ENCODE measurements around the gene PRR12. TPM values are rescaled to one million over a fixed set of nuclear protein-coding genes. Genes with fewer than 3 reads are reported as not detected.
A peak's percentile ranks its signal among the peaks of the same experiment; 100 is the strongest.

Gene PRR12
- polyA plus RNA-seq, 3 donors, result 0.04 to 3.3 (median 0.11) TPM

GRCh38 chr19:49613374-49613773 is 22.4 kb downstream of the PRR12 start:
- no peak overlapping the region for H2AFZ ChIP-seq (ENCODE audit: insufficient read depth, low read depth, low read length, poor library complexity, severe bottlenecking)
- DNase-seq, result no peak
- H3K27ac Mint-ChIP-seq, result peak overlapping the region in 5 of 7 donors; percentile 77 to 89 (median 86)
- peak overlapping the region; percentile 15 for H3K9ac ChIP-seq (ENCODE audit: insufficient read depth, low read length, poor library complexity, severe bottlenecking)
- WGBS (ENCODE audit: insufficient coverage), result 90% methylated on average over 4 of the region's 4 CpGs
- peaks cover 51 to 76% of the 10 kb centered on the region in 2 donors for H3K36me3 ChIP-seq (replicated peaks in 1 of 2; ENCODE audit: control insufficient read depth in 1 of 2, insufficient read depth in 2 of 2, low read length in 2 of 2)
- peak overlapping the region in 1 of 2 donors; percentile 67 for H3K27ac ChIP-seq (ENCODE audit: low read depth in 1 of 2, low read length in 2 of 2)
- H3K36me3 Mint-ChIP-seq, result peaks cover 52 to 79% of the 10 kb centered on the region in 2 donors
- H3K9me3 Mint-ChIP-seq, result peaks cover 0 to 6% (median 0%) of the 10 kb centered on the region in 7 donors
- no peak overlapping the region for H3K4me3 Mint-ChIP-seq
- H4K20me1 ChIP-seq (ENCODE audit: insufficient read depth, low read length), result peaks cover 78% of the 10 kb centered on the region
- H3K27me3 Mint-ChIP-seq (ENCODE audit: low read depth in 3 of 3), result no peaks in the 10 kb centered on the region
- H3K4me2 ChIP-seq (replicated peaks; ENCODE audit: extremely low read depth, low read length, poor library complexity, severe bottlenecking), result no peak overlapping the region
- H3K4me1 ChIP-seq (ENCODE audit: control insufficient read depth in 1 of 2, insufficient read depth in 2 of 2, low read length in 2 of 2), result peaks cover 5 to 19% of the 10 kb centered on the region in 2 donors
- peaks cover 18% of the 10 kb centered on the region for H3K4me1 Mint-ChIP-seq
- intact Hi-C loops (cut with micrococcal nuclease), result no loop called here
- TF ChIP-seq, protein P1, sequence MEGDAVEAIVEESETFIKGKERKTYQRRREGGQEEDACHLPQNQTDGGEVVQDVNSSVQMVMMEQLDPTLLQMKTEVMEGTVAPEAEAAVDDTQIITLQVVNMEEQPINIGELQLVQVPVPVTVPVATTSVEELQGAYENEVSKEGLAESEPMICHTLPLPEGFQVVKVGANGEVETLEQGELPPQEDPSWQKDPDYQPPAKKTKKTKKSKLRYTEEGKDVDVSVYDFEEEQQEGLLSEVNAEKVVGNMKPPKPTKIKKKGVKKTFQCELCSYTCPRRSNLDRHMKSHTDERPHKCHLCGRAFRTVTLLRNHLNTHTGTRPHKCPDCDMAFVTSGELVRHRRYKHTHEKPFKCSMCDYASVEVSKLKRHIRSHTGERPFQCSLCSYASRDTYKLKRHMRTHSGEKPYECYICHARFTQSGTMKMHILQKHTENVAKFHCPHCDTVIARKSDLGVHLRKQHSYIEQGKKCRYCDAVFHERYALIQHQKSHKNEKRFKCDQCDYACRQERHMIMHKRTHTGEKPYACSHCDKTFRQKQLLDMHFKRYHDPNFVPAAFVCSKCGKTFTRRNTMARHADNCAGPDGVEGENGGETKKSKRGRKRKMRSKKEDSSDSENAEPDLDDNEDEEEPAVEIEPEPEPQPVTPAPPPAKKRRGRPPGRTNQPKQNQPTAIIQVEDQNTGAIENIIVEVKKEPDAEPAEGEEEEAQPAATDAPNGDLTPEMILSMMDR (IDR thresholded peaks at IDR 0.05), result no peak
- no peaks in the 10 kb centered on the region for H3K27me3 ChIP-seq (ENCODE audit: control insufficient read depth in 2 of 2, insufficient read depth in 2 of 2, low read length in 2 of 2)
- H3K79me2 ChIP-seq (ENCODE audit: insufficient read depth, low read length), result peaks cover 60% of the 10 kb centered on the region
- H3K4me3 ChIP-seq (replicated peaks in 1 of 3; ENCODE audit: low read depth in 2 of 3, low read length in 3 of 3), result no peak overlapping the region
- no peaks in the 10 kb centered on the region for H3K9me3 ChIP-seq (replicated peaks in 1 of 2; ENCODE audit: control insufficient read depth in 1 of 2, insufficient read depth in 1 of 2, low read length in 2 of 2)

- Histone ChIP-seq H3K4me3 (replicated peaks in 1 of 3; ENCODE audit: low read depth in 2 of 3, low read length in 3 of 3) (no peak overlapping the region), H3K27me3 (ENCODE audit: control insufficient read depth in 2 of 2, insufficient read depth in 2 of 2, low read length in 2 of 2) (no peaks in the 10 kb centered on the region), H3K79me2 (ENCODE audit: insufficient read depth, low read length) (peaks cover 51% of the 10 kb centered on the region), H3K9ac (ENCODE audit: insufficient read depth, low read length, poor library complexity, severe bottlenecking) (no peak overlapping the region), H3K27ac (ENCODE audit: low read depth in 1 of 2, low read length in 2 of 2) (peak overlapping the region in 1 of 2 donors; percentile 67), H3K9me3 (replicated peaks in 1 of 2; ENCODE audit: control insufficient read depth in 1 of 2, insufficient read depth in 1 of 2, low read length in 2 of 2) (no peaks in the 10 kb centered on the region), H4K20me1 (ENCODE audit: insufficient read depth, low read length) (peaks cover 76% of the 10 kb centered on the region), H3K36me3 (replicated peaks in 1 of 2; ENCODE audit: control insufficient read depth in 1 of 2, insufficient read depth in 2 of 2, low read length in 2 of 2) (peaks cover 51 to 76% of the 10 kb centered on the region in 2 donors), H3K4me2 (replicated peaks; ENCODE audit: extremely low read depth, low read length, poor library complexity, severe bottlenecking) (no peak overlapping the region), H3K4me1 (ENCODE audit: control insufficient read depth in 1 of 2, insufficient read depth in 2 of 2, low read length in 2 of 2) (peaks cover 5 to 19% of the 10 kb centered on the region in 2 donors), H2AFZ (ENCODE audit: insufficient read depth, low read depth, low read length, poor library complexity, severe bottlenecking) (no peak overlapping the region)
- WGBS (ENCODE audit: insufficient coverage), result 89% methylated on average over 5 of the region's 19 CpGs
- TF ChIP-seq, protein P1 (IDR thresholded peaks at IDR 0.05), result peak; percentile 11
- peak overlapping the region; percentile 50 to 89 (median 78) for H3K27ac Mint-ChIP-seq
- H3K4me3 Mint-ChIP-seq, result no peak overlapping the region
- H3K4me1 Mint-ChIP-seq, result peaks cover 18% of the 10 kb centered on the region
- peak in 1 of 3 donors; percentile 45 for DNase-seq
- H3K36me3 Mint-ChIP-seq, result peaks cover 49 to 79% of the 10 kb centered on the region in 2 donors
- intact Hi-C loops (cut with micrococcal nuclease), result no loop called here
- H3K27me3 Mint-ChIP-seq (ENCODE audit: low read depth in 3 of 3), result no peaks in the 10 kb centered on the region
- peaks cover 0 to 6% (median 0%) of the 10 kb centered on the region in 7 donors for H3K9me3 Mint-ChIP-seq
These were observed 23.3 kb downstream of the PRR12 start for GRCh38 chr19:49614096-49614833.
